GM23248 (cell line): ENCODE measurements around the gene DUSP2.

Experiments
- EZH2 ChIP-seq: fragments of 200-600 bp; sonication (generic); IDR thresholded peaks from 2 replicates; pipeline ENCODE4 v1.6.1; 2018; ENCODE audit warnings: antibody characterized with exemption, mild to moderate bottlenecking; ENCODE audit not compliant: insufficient read depth, poor library complexity, severe bottlenecking
- EZH2phosphoT487 ChIP-seq: fragments of 200-600 bp; sonication (generic); IDR thresholded peaks from 2 replicates; pipeline ENCODE4 v1.6.1; 2018; ENCODE audit warnings: antibody characterized with exemption, moderate library complexity, mild to moderate bottlenecking, low read depth; ENCODE audit not compliant: insufficient read depth

DNA sequence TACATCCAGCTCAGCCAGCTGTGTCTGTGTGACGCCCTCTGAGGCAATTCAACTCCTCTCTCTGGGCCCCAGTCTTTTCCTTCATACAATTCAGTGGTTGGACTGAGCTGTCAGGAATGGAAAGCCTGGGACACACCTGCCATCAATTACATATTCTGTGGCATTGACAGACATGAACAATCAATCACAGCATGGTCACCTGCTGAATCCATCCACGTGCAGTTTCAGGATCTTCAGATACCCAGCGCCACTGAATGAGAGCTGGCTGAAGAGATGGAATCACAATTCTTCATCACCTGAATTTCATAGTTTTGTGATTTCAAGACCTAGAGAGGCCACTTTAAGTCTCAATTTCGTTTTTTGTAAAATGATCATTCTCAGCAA lies 34.0 kb downstream of the DUSP2 start:
- TF ChIP-seq EZH2 (no peak), EZH2phosphoT487 (no peak)
